SH-SY5Y (cell line): ENCODE results near the gene JAKMIP1.

ENCODE experiments used
- GATA2 ChIP-seq: IDR thresholded peaks from 2 replicates; pipeline ENCODE4 v1.6.1; 2011; ENCODE audit warnings: mild to moderate bottlenecking, low read depth, low read length
- GATA3 ChIP-seq: IDR thresholded peaks from 2 replicates; pipeline ENCODE4 v1.6.1; 2011; ENCODE audit warnings: low read depth, mild to moderate bottlenecking, low read length, moderate library complexity

The JAKMIP1 gene

GRCh38 chr4:6122496-6122895 is 77.9 kb downstream of the JAKMIP1 start:
- TF ChIP-seq GATA3 (no peak), GATA2 (no peak)

GRCh38 chr4:6121941-6122340 is 78.4 kb downstream of the JAKMIP1 start:
- TF ChIP-seq GATA3 (no peak), GATA2 (no peak)

GRCh38 chr4:6121276-6121850 is 79.0 kb downstream of the JAKMIP1 start:
- TF ChIP-seq GATA2 (no peak), GATA3 (no peak)

- no peak for TF ChIP-seq GATA2
- no peak for TF ChIP-seq GATA3
These were observed 80.0 kb downstream of the JAKMIP1 start for GRCh38 chr4:6120361-6120760.

- TF ChIP-seq GATA3, result no peak
- TF ChIP-seq GATA2, result no peak
These were observed 80.8 kb downstream of the JAKMIP1 start for GRCh38 chr4:6119507-6120020.

- TF ChIP-seq GATA3 (no peak), GATA2 (no peak)
These were observed 82.1 kb downstream of the JAKMIP1 start for GRCh38 chr4:6118201-6118600.

GRCh38 chr4:6116696-6117285 is 83.6 kb downstream of the JAKMIP1 start:
- TF ChIP-seq GATA2, result no peak
- no peak for TF ChIP-seq GATA3

GRCh38 chr4:6115746-6116586 is 84.4 kb downstream of the JAKMIP1 start:
- TF ChIP-seq GATA3, result no peak

- TF ChIP-seq GATA3 (no peak), GATA2 (no peak)
These were observed 85.0 kb downstream of the JAKMIP1 start for GRCh38 chr4:6115342-6115741.

- TF ChIP-seq GATA3 (no peak), GATA2 (no peak)
These were observed 85.7 kb downstream of the JAKMIP1 start for GRCh38 chr4:6114601-6115000.

GRCh38 chr4:6114181-6114580 is 86.2 kb downstream of the JAKMIP1 start:
- no peak for TF ChIP-seq GATA2
- TF ChIP-seq GATA3, result no peak

GRCh38 chr4:6113641-6114040 is 86.7 kb downstream of the JAKMIP1 start:
- TF ChIP-seq GATA3 (no peak), GATA2 (no peak)

- no peak for TF ChIP-seq GATA3
- TF ChIP-seq GATA2, result no peak
These were observed 87.6 kb downstream of the JAKMIP1 start for GRCh38 chr4:6112606-6113290.

- TF ChIP-seq GATA3 (no peak), GATA2 (peak; percentile 19; the same call in 1 of the 2 replicates)
These were observed 88.9 kb downstream of the JAKMIP1 start for GRCh38 chr4:6111354-6111960.
